ENCODE data around the gene SNPH.

The SNPH gene

DNA sequence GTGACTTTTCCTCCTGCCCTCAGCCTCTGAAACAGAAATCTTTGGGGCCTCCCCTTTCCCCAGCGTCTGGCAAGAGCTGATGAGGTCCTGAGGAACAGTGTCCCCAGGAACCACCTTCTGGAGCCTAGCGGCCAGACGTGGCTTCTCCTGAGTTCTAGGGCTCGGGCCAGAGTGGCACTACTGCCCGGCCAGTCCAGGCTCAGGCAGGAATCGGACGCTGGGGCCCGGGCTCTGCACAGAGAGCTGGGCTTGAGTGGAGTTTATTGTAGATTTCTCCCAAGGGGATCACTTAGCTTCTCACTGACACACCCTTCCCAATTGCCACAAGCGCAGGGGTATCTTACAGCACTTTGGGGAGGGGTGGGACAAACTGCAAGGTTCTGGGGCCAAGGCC, 42.6 kb downstream of the SNPH start:
- no peak for TF ChIP-seq CTCF (IDR thresholded peaks at IDR 0.05)

- TF ChIP-seq CTCF (IDR thresholded peaks at IDR 0.05), result no peak
These were observed 43.3 kb downstream of the SNPH start for GRCh38 chr20:1309439-1309847.

DNA sequence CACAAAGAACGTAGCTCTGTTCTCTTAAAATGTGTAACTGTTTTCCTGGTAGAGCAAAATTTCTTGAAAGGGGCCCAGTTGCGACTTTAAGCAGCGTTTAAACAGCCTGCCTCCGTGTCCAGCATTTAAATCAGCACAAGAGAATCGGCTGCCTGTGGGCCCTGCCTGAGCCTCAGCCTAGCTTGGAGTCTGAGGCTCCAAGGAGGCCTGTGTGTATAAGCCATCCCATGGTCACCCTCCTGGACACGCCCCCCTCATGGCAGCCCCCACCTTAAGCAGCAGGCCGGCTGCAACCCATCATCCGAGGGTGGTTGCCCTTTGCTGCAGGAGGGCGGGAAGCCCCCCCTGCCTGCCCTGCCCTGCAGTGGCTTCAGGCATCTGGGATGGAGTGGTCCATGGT, 44.0 kb downstream of the SNPH start:
- TF ChIP-seq CTCF (IDR thresholded peaks at IDR 0.05), result no peak

DNA sequence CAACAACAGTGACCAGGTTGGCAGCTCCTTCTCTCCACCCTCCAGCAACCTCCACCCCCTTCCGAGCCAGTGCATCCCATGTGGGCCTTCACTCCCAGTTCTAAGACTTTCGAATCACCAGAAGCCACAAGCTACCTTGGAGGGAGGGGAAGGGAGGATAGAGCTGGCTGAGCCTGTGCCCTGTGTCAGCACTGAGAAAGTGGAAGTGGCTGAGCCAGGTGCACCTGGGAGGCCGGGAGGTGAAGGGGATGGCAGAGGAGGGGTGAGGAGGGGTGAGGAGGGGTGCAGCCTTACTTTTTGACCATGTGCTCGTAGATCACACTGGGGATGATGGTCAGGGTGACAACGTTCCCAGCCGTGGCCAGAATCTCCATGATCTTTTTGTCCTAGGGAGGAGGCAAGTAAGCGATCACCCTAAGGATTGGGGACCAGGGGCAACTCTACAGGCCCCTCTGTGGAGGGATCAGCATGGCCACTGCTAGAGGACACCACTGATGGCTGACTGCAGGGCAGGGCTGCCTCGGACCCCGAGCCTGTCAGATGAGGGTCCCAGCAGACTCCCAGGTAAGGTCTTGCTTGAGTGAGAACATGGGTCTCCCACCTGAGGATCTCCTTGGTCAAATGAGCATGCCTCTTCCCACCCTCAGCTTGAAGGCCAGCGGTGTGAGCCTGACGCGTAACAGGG, 44.6 kb downstream of the SNPH start:
- no peak for TF ChIP-seq CTCF (IDR thresholded peaks at IDR 0.05)

GRCh38 chr20:1312308-1312707, 46.2 kb downstream of the SNPH start:
- no peak for TF ChIP-seq CTCF (IDR thresholded peaks at IDR 0.05)

DNA sequence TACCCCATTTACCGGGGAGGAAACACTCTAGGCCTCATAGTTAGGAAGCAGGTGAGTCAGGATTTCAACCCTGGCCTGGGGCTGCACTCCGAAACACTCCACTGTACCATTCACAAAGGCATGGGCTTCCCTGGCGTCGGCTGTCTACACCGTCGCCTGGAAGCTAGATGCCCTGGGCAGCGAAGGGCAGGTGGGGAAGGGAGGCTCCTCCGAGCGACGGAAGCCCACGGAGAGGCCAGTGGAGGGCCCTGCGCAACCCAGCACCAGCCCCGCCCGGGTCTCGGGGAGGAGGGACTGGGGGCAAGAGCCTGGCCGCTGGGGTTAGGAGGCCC, 46.8 kb downstream of the SNPH start:
- no peak for TF ChIP-seq CTCF (IDR thresholded peaks at IDR 0.05)

- TF ChIP-seq CTCF (IDR thresholded peaks at IDR 0.05), result peak; percentile 97
These were observed 47.3 kb downstream of the SNPH start for GRCh38 chr20:1313236-1313964.
